Stimulated activated CD4-positive, alpha-beta T cell treated with anti-CD3 and anti-CD28 coated beads, Interleukin-1b, Interleukin-23, amount 100 ng/mL, for 24 hours (primary cell): ENCODE data around the gene GRSF1.
"Not testable (repeated sequence)": the region's sequence is repeated elsewhere in the genome, so short reads cannot be mapped to it uniquely, and the experiment has no call there.

Experiments used
- DNase-seq, 4 experiments: peaks; one replicate each; pipeline ENCODE4 v3.0.0-alpha.2; 2020; ENCODE audit warnings: low read depth in 4 of 4, low spot score in 1 of 4

Gene GRSF1

GRCh38 chr4:70839589-70840093 lies at the start of gene GRSF1:
TSS of gene GRSF1 (minus strand) at chr4:70839890. CDS start at chr4:70839827, 63 bp downstream.
- DNase-seq = peak; percentile 81 to 94 (median 90)

- no peak for DNase-seq
Observed at GRCh38 chr4:70885174-70885573, 45.5 kb upstream of the GRSF1 start.

GRCh38 chr4:70880739-70881138 lies 41.0 kb upstream of the GRSF1 start:
- no peak for DNase-seq

GRCh38 chr4:70877556-70877955 lies 37.9 kb upstream of the GRSF1 start:
- DNase-seq = no peak

- DNase-seq = no peak
Observed at GRCh38 chr4:70874268-70875156, 34.8 kb upstream of the GRSF1 start.

- no peak for DNase-seq
Observed at GRCh38 chr4:70873216-70873615, 33.5 kb upstream of the GRSF1 start.

- DNase-seq = no peak
Observed at GRCh38 chr4:70868778-70869177, 29.1 kb upstream of the GRSF1 start.

GRCh38 chr4:70863099-70863790 lies 23.6 kb upstream of the GRSF1 start:
- no peak for DNase-seq

GRCh38 chr4:70859066-70859465 lies 19.4 kb upstream of the GRSF1 start:
- DNase-seq = no peak

GRCh38 chr4:70858454-70858853 lies 18.8 kb upstream of the GRSF1 start:
- no peak for DNase-seq

- no peak for DNase-seq
Observed at GRCh38 chr4:70855464-70855863, 15.8 kb upstream of the GRSF1 start.

GRCh38 chr4:70849291-70849690 lies 9.6 kb upstream of the GRSF1 start:
- no peak for DNase-seq

- no peak for DNase-seq
Observed at GRCh38 chr4:70844180-70844579, 4.5 kb upstream of the GRSF1 start.

GRCh38 chr4:70842761-70843435 lies 3.2 kb upstream of the GRSF1 start:
- no peak for DNase-seq

GRCh38 chr4:70841951-70842350 lies 2.3 kb upstream of the GRSF1 start:
- no peak for DNase-seq

GRCh38 chr4:70841211-70841610 lies 1.5 kb upstream of the GRSF1 start:
- no peak for DNase-seq

GRCh38 chr4:70840631-70841030 lies 941 bp upstream of the GRSF1 start:
- DNase-seq = not testable (repeated sequence)

GRCh38 chr4:70840137-70840536 lies 447 bp upstream of the GRSF1 start:
- peak; percentile 17 to 62 (median 42) for DNase-seq

GRCh38 chr4:70838666-70839588 lies 763 bp downstream of the GRSF1 start:
- DNase-seq = peak; percentile 39 to 57 (median 46)

- no peak for DNase-seq
Observed at GRCh38 chr4:70838204-70838603, 1.5 kb downstream of the GRSF1 start.
